Activated CD4-positive, alpha-beta memory T cell treated with anti-CD3 and anti-CD28 coated beads, Interleukin-2, amount 10 ng/mL, durations not matched to agents 7 days and 5 days (primary cell): Measurements from ENCODE around the gene RALGAPA1. TPM values are rescaled to one million over a fixed set of nuclear protein-coding genes. Genes with fewer than 3 reads are reported as not detected.
A peak's percentile ranks its signal among the peaks of the same experiment; 100 is the strongest.
"Not testable (repeated sequence)": the region's sequence is repeated elsewhere in the genome, so short reads cannot be mapped to it uniquely, and the experiment has no call there.

Experiments
- CTCF ChIA-PET: fragments of 350-600 bp; sonication (Branson Sonifier 250); formaldehyde crosslinking; loops from one replicate; lab custom pipeline; 2021; ENCODE audit warnings: antibody characterized with exemption, inconsistent platforms; lab: Charles Lee
- POLR2A ChIA-PET: fragments of 350-600 bp; sonication (Branson Sonifier 250); formaldehyde crosslinking; loops from one replicate; lab custom pipeline; 2021; ENCODE audit warnings: antibody characterized with exemption; lab: Charles Lee
- DNase-seq: peaks from one replicate; pipeline ENCODE4 v3.0.0-alpha.2; 2020
- H3K27ac Mint-ChIP-seq: one replicate; pipeline ENCODE4 v1.8.0; 2021; ENCODE audit warnings: mild to moderate bottlenecking, mixed read lengths
- H3K27me3 Mint-ChIP-seq: one replicate; pipeline ENCODE4 v1.8.0; 2021; ENCODE audit warnings: mixed read lengths
- H3K36me3 Mint-ChIP-seq: one replicate; pipeline ENCODE4 v1.8.0; 2021; ENCODE audit warnings: low read depth, mixed read lengths
- H3K4me1 Mint-ChIP-seq: one replicate; pipeline ENCODE4 v1.8.0; 2021; ENCODE audit warnings: mixed read lengths
- H3K4me3 Mint-ChIP-seq: one replicate; pipeline ENCODE4 v1.8.0; 2021; ENCODE audit warnings: mild to moderate bottlenecking, mixed read lengths
- H3K9me3 Mint-ChIP-seq: one replicate; pipeline ENCODE4 v1.8.0; 2021; ENCODE audit warnings: mixed read lengths
- total RNA-seq, 2 experiments: library from RNA; stranded (reverse); gene quantifications; one replicate each; pipeline ENCODE4 v1.2.3, GENCODE V29; 2021

RALGAPA1 gene
- total RNA-seq, 2 experiments from 2014 or later = 29.0 to 32.8 TPM

GRCh38 chr14:35704793-35705493 lies 104.2 kb downstream of the RALGAPA1 start:
- POLR2A ChIA-PET = interaction anchor here (1.0 kb wide), 1 partner anchor 12 kb away, joined by 3 read pairs; no protein-coding TSS in a partner anchor
- no peaks in the 10 kb centered on the region for H3K27me3 Mint-ChIP-seq
- DNase-seq = no peak
- CTCF ChIA-PET = interaction anchor here (1.1 kb wide), 1 partner anchor 16 kb away, joined by 3 read pairs; no protein-coding TSS in a partner anchor
- no peaks in the 10 kb centered on the region for H3K9me3 Mint-ChIP-seq
- H3K27ac Mint-ChIP-seq = no peak overlapping the region
- H3K4me3 Mint-ChIP-seq = no peak overlapping the region
- peaks cover 26% of the 10 kb centered on the region for H3K36me3 Mint-ChIP-seq
- no peaks in the 10 kb centered on the region for H3K4me1 Mint-ChIP-seq

- Mint-ChIP-seq H3K27ac (no peak overlapping the region), H3K36me3 (peaks cover 10% of the 10 kb centered on the region)
- CTCF ChIA-PET = no interaction called here
Observed at GRCh38 chr14:35701531-35701930, 107.6 kb downstream of the RALGAPA1 start.

GRCh38 chr14:35699791-35700444 lies 109.2 kb downstream of the RALGAPA1 start:
- DNase-seq = no peak
- Mint-ChIP-seq H3K27ac (no peak overlapping the region), H3K27me3 (no peaks in the 10 kb centered on the region), H3K36me3 (no peaks in the 10 kb centered on the region), H3K4me3 (no peak overlapping the region), H3K4me1 (peaks cover 14% of the 10 kb centered on the region), H3K9me3 (no peaks in the 10 kb centered on the region)
- ChIA-PET CTCF (interaction anchor here (1.5 kb wide), 1 partner anchor 115 kb away, joined by 3 read pairs; no protein-coding TSS in a partner anchor), POLR2A (interaction anchor here (0.7 kb wide), 1 partner anchor 11 kb away, joined by 3 read pairs; no protein-coding TSS in a partner anchor)

More at GRCh38 chr14:35701531-35701930, 107.6 kb downstream of the RALGAPA1 start:
- Mint-ChIP-seq H3K27me3 (no peaks in the 10 kb centered on the region), H3K4me3 (no peak overlapping the region), H3K9me3 (no peaks in the 10 kb centered on the region), H3K4me1 (peaks cover 5% of the 10 kb centered on the region)
- POLR2A ChIA-PET = no interaction called here
- DNase-seq = no peak

- no peak for DNase-seq
- ChIA-PET POLR2A (no interaction called here), CTCF (interaction anchor here (1.8 kb wide), 1 partner anchor 10 kb away, joined by 7 read pairs; no protein-coding TSS in a partner anchor)
- no peak overlapping the region for H3K27ac Mint-ChIP-seq
- peaks cover 14% of the 10 kb centered on the region for H3K4me1 Mint-ChIP-seq
- H3K36me3 Mint-ChIP-seq = no peaks in the 10 kb centered on the region
- H3K9me3 Mint-ChIP-seq = no peaks in the 10 kb centered on the region
- no peaks in the 10 kb centered on the region for H3K27me3 Mint-ChIP-seq
- no peak overlapping the region for H3K4me3 Mint-ChIP-seq
Observed at GRCh38 chr14:35696575-35696974, 112.5 kb downstream of the RALGAPA1 start.

DNA sequence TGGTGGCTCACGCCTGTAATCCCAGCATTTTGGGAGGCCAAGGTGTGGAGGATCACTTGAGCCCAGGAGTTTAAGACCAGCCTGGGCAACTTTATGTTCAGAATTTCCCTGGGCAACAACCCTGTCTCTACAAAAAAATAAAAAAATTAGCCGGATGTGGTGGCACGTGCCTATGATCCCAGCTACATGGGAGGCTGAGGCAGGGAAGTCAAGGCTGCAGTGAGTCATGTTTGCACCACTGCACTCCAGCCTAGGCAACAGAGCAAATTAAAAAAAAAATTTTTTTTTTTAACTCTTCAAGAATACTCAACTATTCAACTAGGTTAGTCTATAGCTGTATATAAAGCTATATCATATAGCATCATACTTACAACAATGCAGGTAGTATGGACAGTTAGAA lies 113.0 kb downstream of the RALGAPA1 start:
- ChIA-PET CTCF (interaction anchor here (1.8 kb wide), 1 partner anchor 10 kb away, joined by 7 read pairs; no protein-coding TSS in a partner anchor), POLR2A (no interaction called here)
- H3K4me3 Mint-ChIP-seq = no peak overlapping the region
- peaks cover 14% of the 10 kb centered on the region for H3K4me1 Mint-ChIP-seq
- no peaks in the 10 kb centered on the region for H3K36me3 Mint-ChIP-seq
- H3K9me3 Mint-ChIP-seq = no peaks in the 10 kb centered on the region
- H3K27ac Mint-ChIP-seq = no peak overlapping the region
- H3K27me3 Mint-ChIP-seq = no peaks in the 10 kb centered on the region
- DNase-seq = no peak

- Mint-ChIP-seq H3K9me3 (no peaks in the 10 kb centered on the region), H3K36me3 (no peaks in the 10 kb centered on the region), H3K27ac (no peak overlapping the region), H3K4me1 (peaks cover 14% of the 10 kb centered on the region), H3K27me3 (no peaks in the 10 kb centered on the region), H3K4me3 (no peak overlapping the region)
- CTCF ChIA-PET = interaction anchor here (1.4 to 1.8 kb wide), 2 partner anchors 9 to 119 kb away, joined by 3 to 7 read pairs; no protein-coding TSS in a partner anchor
- no peak for DNase-seq
- POLR2A ChIA-PET = no interaction called here
Observed at GRCh38 chr14:35695647-35696046, 113.4 kb downstream of the RALGAPA1 start.

DNA sequence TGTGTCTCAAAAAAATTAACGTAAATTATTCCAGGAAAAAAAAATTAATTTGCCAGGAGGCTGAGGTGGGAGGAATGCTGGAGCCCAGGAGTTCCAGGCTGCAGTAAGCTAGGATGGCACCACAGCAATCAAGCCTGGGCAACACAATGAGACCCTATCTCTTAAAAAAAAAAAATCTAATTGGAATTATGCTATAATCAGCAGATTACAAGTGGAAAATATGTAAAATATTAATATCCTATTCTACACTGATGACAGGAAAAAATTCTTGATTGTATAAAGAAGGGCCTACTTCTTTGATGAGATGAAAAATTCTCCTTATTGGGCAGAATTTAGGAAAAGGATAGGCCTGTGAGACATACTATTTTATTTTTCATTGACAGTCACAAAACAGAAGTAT lies 114.0 kb downstream of the RALGAPA1 start:
- no peak for DNase-seq
- POLR2A ChIA-PET = no interaction called here
- H3K4me1 Mint-ChIP-seq = peaks cover 14% of the 10 kb centered on the region
- no peaks in the 10 kb centered on the region for H3K36me3 Mint-ChIP-seq
- no peaks in the 10 kb centered on the region for H3K27me3 Mint-ChIP-seq
- H3K27ac Mint-ChIP-seq = no peak overlapping the region
- H3K9me3 Mint-ChIP-seq = no peaks in the 10 kb centered on the region
- CTCF ChIA-PET = interaction anchor here (1.4 to 1.8 kb wide), 2 partner anchors 9 to 120 kb away, joined by 3 to 7 read pairs; no protein-coding TSS in a partner anchor
- H3K4me3 Mint-ChIP-seq = no peak overlapping the region

DNA sequence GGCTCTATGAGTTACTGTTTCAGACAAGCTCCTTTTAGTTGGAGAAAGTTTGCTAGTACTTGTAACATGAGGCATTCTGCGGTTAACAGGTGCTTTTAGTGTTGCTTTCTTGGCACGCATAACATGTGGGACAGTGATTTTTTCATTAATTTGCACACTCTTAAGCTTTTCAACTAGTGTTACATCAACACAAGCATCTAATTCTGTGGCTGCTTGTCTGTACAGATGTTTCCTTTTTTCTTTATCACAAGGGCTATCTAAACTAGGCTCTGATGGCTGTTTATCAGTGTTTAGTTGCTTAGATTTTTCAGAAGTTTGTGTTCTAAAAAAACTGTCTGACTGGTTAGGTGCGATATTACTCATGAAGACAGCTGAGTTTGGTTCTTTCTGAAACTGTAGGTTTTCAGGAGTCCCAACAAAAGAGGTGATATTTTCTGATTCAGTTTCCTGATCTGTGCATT lies 120.1 kb downstream of the RALGAPA1 start:
- H3K27ac Mint-ChIP-seq = peak overlapping the region; percentile 41
- peaks cover 19% of the 10 kb centered on the region for H3K4me1 Mint-ChIP-seq
- DNase-seq = no peak
- H3K4me3 Mint-ChIP-seq = no peak overlapping the region
- POLR2A ChIA-PET = interaction anchor here (0.8 kb wide), 2 partner anchors 10 to 251 kb away, joined by 3 to 5 read pairs; no protein-coding TSS in a partner anchor
- CTCF ChIA-PET = interaction anchor here (0.6 to 2.4 kb wide), 9 partner anchors 9 to 373 kb away, joined by 3 to 8 read pairs (median 4); partner anchors contain the start of gene INSM2
- peaks cover 4% of the 10 kb centered on the region for H3K36me3 Mint-ChIP-seq
- H3K27me3 Mint-ChIP-seq = no peaks in the 10 kb centered on the region
- H3K9me3 Mint-ChIP-seq = no peaks in the 10 kb centered on the region

DNA sequence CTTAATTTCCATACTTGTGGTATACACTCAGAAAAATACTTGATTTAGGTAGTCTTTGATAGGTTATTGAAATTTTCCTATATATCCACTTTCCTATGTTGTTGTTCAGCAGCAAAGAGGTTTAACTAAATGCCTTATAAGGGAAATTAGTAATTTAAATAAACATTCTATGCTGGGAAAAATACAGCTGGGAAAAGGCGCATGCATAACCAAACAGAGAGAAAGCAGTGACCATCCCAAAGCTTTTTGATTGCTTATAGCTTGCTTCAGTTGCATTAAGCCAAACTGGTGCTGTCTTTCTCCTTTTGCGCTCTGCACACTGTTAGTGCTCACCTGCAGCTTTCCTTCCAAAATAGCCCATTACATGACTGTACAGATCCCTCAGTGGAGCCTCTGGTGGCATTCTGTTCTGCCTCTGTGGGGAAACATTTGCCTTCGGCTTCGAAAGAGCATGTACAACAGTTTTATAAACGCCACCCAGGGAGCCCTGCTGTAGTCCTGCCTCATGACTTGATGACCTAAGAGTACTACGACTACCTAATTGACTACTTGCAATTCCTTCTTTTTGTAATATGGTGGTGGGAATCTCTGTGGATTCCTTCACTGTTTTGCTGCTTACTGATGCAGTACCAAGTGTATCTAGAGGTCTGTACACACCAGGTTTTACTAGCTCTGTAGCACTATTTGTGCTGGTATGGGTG lies 120.8 kb downstream of the RALGAPA1 start:
- Mint-ChIP-seq H3K27ac (no peak overlapping the region), H3K9me3 (no peaks in the 10 kb centered on the region), H3K4me1 (peaks cover 22% of the 10 kb centered on the region), H3K27me3 (no peaks in the 10 kb centered on the region), H3K4me3 (no peak overlapping the region), H3K36me3 (peaks cover 4% of the 10 kb centered on the region)
- no peak for DNase-seq
- POLR2A ChIA-PET = interaction anchor here (0.8 to 1.3 kb wide), 2 partner anchors 250 to 271 kb away, joined by 4 to 5 read pairs; no protein-coding TSS in a partner anchor
- CTCF ChIA-PET = interaction anchor here (0.5 to 2.4 kb wide), 9 partner anchors 10 to 271 kb away, joined by 3 to 8 read pairs (median 3); partner anchors contain the start of gene INSM2

- peaks cover 4% of the 10 kb centered on the region for H3K36me3 Mint-ChIP-seq
- CTCF ChIA-PET = interaction anchor here (0.6 to 3.8 kb wide), 12 partner anchors 8 to 456 kb away, joined by 3 to 21 read pairs (median 4); partner anchors contain the start of gene INSM2
- DNase-seq = peak; percentile 39
- H3K27ac Mint-ChIP-seq = no peak overlapping the region
- H3K9me3 Mint-ChIP-seq = no peaks in the 10 kb centered on the region
- peaks cover 22% of the 10 kb centered on the region for H3K4me1 Mint-ChIP-seq
- no peaks in the 10 kb centered on the region for H3K27me3 Mint-ChIP-seq
- POLR2A ChIA-PET = interaction anchor here (1.3 kb wide), 1 partner anchor 270 kb away, joined by 4 read pairs; no protein-coding TSS in a partner anchor
- H3K4me3 Mint-ChIP-seq = no peak overlapping the region
Observed at GRCh38 chr14:35687335-35687939, 121.7 kb downstream of the RALGAPA1 start.

DNA sequence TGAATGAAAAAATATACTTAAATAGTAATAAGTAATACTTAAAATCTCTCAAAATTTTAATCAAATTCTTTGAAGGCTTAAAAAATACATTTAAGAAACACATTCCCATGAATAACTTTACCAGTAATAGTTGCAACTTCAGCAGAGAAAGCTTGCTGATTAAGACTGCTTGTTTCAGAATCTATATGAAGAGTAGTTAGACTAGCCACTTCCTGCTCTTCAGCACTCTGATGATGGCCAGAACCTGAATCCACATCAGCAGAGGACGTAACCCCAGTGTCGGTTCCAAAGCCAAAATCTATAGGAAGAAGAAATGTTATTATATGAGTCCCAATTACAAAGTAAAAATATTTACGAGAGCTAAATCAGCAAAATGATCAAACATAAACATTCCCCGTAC lies 125.4 kb downstream of the RALGAPA1 start:
- H3K27me3 Mint-ChIP-seq, CTCF ChIA-PET, H3K27ac Mint-ChIP-seq, POLR2A ChIA-PET, H3K36me3 Mint-ChIP-seq, H3K4me3 Mint-ChIP-seq, DNase-seq, H3K9me3 Mint-ChIP-seq: not testable (repeated sequence)
- peaks cover 11% of the 10 kb centered on the region for H3K4me1 Mint-ChIP-seq

DNA sequence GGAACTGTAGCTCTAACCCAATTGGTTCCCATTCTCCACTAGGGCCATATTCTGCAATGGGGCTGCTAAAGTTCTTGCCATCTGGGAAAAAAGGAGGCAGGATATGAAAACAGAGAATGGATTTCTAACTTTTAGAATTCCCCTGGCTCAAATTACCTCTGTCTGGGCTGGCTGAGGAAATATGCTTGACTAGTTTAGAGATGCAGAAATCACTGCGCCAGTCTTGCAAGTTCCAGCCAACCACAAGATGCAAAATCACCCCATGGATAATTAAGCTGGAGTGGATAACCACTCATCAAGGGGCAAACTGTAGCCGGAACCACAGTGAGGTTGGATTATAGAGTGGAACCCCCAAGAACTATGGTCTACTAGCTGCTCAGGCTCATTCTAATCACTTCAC lies 126.3 kb downstream of the RALGAPA1 start:
- Mint-ChIP-seq H3K27ac (no peak overlapping the region), H3K4me1 (peaks cover 4% of the 10 kb centered on the region), H3K27me3 (no peaks in the 10 kb centered on the region), H3K4me3 (no peak overlapping the region), H3K36me3 (no peaks in the 10 kb centered on the region), H3K9me3 (no peaks in the 10 kb centered on the region)
- DNase-seq = no peak
- ChIA-PET POLR2A (no interaction called here), CTCF (no interaction called here)
